GM12872 (cell line): ENCODE data around the gene SCARB1.

Experiments used
- TF ChIP-seq, protein P1 (sequence below): IDR thresholded peaks from 3 replicates; pipeline ENCODE4 v1.5.1; 2011; ENCODE audit warnings: low read depth, mild to moderate bottlenecking, low read length, moderate library complexity; ENCODE audit not compliant: insufficient read depth

SCARB1 gene

DNA sequence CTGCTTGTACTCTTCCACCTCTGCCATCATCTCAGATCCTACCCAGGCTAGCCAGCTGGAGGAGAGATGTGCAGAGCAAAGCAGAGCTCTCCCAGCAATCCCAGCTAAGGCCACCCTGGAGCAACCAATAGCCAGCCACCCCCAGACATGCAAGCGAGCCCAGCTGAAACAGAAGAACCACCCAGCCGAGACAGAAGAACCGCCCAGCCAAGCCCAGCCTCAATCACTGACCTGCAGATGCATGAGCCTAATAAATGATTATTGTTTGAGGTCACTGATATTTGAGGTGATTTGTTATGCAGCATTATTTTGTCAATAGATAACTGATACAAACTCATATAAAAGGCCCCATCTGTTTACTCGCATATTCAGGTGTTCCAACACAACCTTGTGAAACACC, 106.3 kb downstream of the SCARB1 start:
- TF ChIP-seq, protein P1, sequence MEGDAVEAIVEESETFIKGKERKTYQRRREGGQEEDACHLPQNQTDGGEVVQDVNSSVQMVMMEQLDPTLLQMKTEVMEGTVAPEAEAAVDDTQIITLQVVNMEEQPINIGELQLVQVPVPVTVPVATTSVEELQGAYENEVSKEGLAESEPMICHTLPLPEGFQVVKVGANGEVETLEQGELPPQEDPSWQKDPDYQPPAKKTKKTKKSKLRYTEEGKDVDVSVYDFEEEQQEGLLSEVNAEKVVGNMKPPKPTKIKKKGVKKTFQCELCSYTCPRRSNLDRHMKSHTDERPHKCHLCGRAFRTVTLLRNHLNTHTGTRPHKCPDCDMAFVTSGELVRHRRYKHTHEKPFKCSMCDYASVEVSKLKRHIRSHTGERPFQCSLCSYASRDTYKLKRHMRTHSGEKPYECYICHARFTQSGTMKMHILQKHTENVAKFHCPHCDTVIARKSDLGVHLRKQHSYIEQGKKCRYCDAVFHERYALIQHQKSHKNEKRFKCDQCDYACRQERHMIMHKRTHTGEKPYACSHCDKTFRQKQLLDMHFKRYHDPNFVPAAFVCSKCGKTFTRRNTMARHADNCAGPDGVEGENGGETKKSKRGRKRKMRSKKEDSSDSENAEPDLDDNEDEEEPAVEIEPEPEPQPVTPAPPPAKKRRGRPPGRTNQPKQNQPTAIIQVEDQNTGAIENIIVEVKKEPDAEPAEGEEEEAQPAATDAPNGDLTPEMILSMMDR, result no peak

DNA sequence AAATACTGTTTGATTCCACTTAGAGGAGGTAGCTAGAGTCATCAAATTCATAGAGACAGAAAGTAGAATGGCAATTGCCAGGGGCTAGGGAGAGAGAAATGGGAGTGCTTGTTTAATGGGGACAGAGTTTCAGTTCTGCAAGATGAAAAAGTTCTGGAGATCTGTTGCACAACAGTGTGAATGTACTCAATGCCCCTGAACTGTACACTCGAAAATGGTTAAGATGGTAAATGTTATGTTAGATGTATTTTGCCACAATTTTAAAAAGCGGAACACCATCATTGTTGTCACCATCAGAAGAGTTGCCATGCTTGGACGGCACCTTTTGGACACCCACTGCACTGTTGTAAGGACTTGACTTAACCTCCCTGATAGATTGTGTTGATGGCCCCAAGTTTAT, 106.9 kb downstream of the SCARB1 start:
- TF ChIP-seq, protein P1, result no peak

DNA sequence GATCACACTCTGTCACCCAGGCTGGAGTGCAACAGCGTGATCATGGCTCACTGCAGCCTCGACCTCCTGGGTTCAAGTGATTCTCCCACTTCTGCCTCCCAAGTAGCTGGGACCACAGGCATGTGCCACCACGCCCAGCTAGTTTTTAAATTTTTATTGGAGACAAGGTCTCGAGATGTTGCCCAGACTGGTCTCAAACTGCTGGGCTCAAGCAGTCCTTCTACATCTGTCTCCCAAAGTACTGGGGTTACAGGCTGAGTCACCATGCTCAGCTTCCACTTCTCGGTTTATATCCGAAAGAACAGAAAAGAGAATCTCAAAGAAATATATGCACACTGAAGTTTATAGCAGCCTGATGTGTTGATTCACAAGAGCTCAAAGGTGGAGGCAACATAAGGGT, 107.5 kb downstream of the SCARB1 start:
- TF ChIP-seq, protein P1, result no peak

DNA sequence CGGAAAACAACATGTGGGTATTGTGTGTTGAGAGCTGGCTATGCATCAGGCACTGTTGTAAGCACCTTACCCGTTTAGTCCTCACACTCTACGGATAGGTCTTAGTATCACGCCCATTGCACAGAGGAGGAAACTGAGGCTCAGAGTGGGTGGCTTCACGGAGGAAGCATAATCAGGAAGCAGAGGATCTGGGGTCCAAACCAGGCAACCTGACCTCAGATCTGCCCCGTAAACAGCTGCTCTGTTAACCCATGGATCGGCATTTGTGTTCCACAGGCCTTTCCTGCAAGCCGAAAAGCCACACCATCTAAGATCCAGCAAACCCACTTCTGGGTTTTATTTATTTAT, 107.9 kb downstream of the SCARB1 start:
- TF ChIP-seq, protein P1, result no peak

DNA sequence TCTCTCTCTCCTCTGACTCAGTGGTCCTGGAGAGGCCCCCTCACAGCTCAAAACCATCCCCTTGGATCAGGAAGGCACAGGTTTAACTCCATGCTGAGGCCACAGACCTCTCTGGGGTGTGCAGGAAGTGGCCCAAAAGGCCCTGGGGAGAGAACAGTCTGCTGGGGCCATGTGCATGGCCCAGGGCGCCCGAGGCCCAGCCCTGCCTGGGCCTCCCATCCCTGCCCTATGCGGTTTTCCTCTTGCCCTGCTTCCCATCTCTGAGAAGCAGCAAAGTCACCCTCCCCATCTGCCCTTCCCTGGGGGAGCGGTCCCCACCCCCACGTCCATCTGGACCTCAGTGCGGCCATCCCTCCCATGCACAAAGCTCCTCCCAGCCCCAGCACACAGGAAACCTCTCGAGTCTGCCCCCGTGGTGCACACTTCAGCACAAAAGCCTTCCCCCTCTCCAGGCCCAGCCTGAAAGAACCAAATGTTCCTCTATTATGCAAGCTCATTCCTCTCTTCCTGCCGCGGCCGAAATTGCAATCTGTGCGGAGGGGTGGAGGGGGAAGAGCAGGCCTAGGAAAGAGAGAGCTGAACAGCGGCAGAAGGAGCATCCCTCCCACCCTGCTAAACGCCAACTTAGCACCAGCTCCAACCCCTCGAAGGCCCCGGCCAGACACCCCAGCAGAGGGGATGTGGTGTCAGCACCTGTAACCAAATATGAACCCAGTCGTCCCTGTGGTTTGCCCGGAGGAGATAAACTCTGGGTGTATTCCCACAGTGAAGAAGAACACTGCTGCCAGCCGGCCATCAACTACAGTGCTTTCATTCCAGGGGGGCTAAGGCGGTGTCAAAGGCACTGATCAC, 108.5 kb downstream of the SCARB1 start:
- TF ChIP-seq, protein P1, result no peak

DNA sequence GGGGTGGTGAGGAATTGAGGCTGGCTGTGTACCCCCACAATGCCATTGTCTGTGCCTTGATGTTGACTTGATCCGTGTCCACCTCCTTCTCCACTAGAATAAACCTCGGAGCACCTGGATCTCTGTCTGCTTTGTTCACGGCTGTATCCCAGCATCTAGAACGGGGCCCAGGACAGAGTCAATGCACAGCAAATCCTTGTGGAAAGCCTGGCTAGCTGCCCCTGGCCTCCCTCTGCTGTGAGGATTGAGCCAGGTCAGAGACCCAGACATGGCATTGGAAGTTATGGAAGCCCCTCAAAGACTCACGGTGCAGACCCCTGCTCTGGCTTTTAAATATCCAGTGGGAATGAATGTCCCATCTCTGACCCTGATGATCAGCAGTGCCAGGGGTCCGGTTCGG, 109.2 kb downstream of the SCARB1 start:
- TF ChIP-seq, protein P1, result no peak

DNA sequence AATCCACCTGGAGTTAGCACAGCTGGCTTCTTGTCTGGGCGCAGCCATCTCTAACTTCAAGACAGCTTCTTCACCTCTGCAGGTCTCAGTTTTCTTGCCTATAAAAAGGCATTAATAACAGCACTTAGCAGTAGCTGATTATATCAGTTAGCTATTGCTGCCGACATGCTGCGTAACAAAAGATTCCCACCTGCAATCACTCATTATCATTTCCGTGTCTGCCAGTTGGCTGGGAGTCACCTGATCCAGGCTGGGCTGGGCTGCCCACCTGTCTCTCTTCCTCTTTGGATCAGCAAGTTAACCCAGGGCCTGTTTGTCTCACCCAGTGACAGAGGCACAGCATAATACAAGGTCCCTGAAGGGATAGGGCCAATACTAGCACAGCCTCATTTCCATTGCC, 109.7 kb downstream of the SCARB1 start:
- TF ChIP-seq, protein P1, result no peak
